HEK293 (cell line): ENCODE measurements around the gene ELANE.

Experiments used
- CTCF ChIA-PET: fragments of 350-600 bp; formaldehyde crosslinking; extraction: SDS; loops from one replicate; lab custom pipeline; 2021; ENCODE audit warnings: antibody characterized with exemption; lab: Yijun Ruan, JAX
- POLR2A ChIA-PET: fragments of 300-600 bp; formaldehyde crosslinking; extraction: SDS; loops from one replicate; lab custom pipeline; 2020; ENCODE audit warnings: antibody characterized with exemption, inconsistent platforms; lab: Yijun Ruan, JAX
- H3K27ac ChIP-seq: fragments of 200-500 bp; sonication (Bioruptor generic); 2 replicates; pipeline ENCODE4 v1.5.1; 2014; ENCODE audit warnings: low read depth, low read length, control low read depth, inconsistent platforms; ENCODE audit errors: extremely low read depth
- H3K36me3 ChIP-seq, 2 experiments: fragments of 200-500 bp in 1 of 2; sonication (Bioruptor generic) in 1 of 2; 1 replicate in 1 of 2; 2 replicates in 1 of 2; pipeline ENCODE4 v1.5.1; 2014 to 2017; ENCODE audit warnings: inconsistent platforms in 2 of 2, low read length in 2 of 2; ENCODE audit not compliant: control insufficient read depth in 2 of 2, insufficient read depth in 1 of 2
- H3K4me1 ChIP-seq: fragments of 200-500 bp; sonication (Bioruptor generic); 2 replicates; pipeline ENCODE4 v1.5.1; 2014; ENCODE audit warnings: mild to moderate bottlenecking, low read length, inconsistent platforms; ENCODE audit not compliant: control insufficient read depth, insufficient read depth
- H3K4me3 ChIP-seq: 2 replicates; pipeline ENCODE4 v1.5.1; 2011; ENCODE audit warnings: low read depth, mild to moderate bottlenecking, control low read depth, low read length, moderate library complexity
- H3K9me3 ChIP-seq: fragments of 200-500 bp; sonication (Bioruptor generic); 2 replicates; pipeline ENCODE4 v1.5.1; 2014; ENCODE audit warnings: low read depth, low read length, inconsistent platforms; ENCODE audit not compliant: control insufficient read depth, insufficient read depth
- BCL11A ChIP-seq: fragments of 450-650 bp; formaldehyde crosslinking; IDR thresholded peaks from 2 replicates; pipeline ENCODE4 v1.5.1; 2016; ENCODE audit warnings: low read depth, missing biosample characterization, missing genetic modification characterization
- BCL11B ChIP-seq: fragments of 450-650 bp; formaldehyde crosslinking; IDR thresholded peaks from 2 replicates; pipeline ENCODE4 v1.5.1; 2016; ENCODE audit warnings: low read depth, missing biosample characterization, missing genetic modification characterization
- GLIS1 ChIP-seq: fragments of 450-650 bp; formaldehyde crosslinking; IDR thresholded peaks from 2 replicates; pipeline ENCODE4 v1.5.1; 2016; ENCODE audit warnings: missing biosample characterization, missing genetic modification characterization
- GLIS2 ChIP-seq: fragments of 450-650 bp; formaldehyde crosslinking; IDR thresholded peaks from 2 replicates; pipeline ENCODE4 v1.5.1; 2016; ENCODE audit warnings: missing biosample characterization, missing genetic modification characterization
- PRDM2 ChIP-seq: fragments of 450-650 bp; formaldehyde crosslinking; IDR thresholded peaks from 2 replicates; pipeline ENCODE4 v1.5.1; 2016; ENCODE audit warnings: missing biosample characterization, missing genetic modification characterization, borderline replicate concordance
- SP7 ChIP-seq: fragments of 450-650 bp; formaldehyde crosslinking; IDR thresholded peaks from 2 replicates; pipeline ENCODE4 v1.5.1; 2016; ENCODE audit warnings: missing biosample characterization, missing genetic modification characterization
- ZBTB44 ChIP-seq: fragments of 450-650 bp; IDR thresholded peaks from 2 replicates; pipeline ENCODE4 v1.5.1; 2018; ENCODE audit warnings: missing biosample characterization, mild to moderate bottlenecking, missing genetic modification characterization
- ZFHX2 ChIP-seq: fragments of 450-650 bp; formaldehyde crosslinking; conservative IDR thresholded peaks from 2 replicates; pipeline ENCODE4 v1.5.1; 2016; ENCODE audit warnings: missing biosample characterization, missing genetic modification characterization
- ZNF157 ChIP-seq: fragments of 450-650 bp; formaldehyde crosslinking; IDR thresholded peaks from 2 replicates; pipeline ENCODE4 v1.5.1; 2016; ENCODE audit warnings: missing biosample characterization, missing genetic modification characterization
- ZNF184 ChIP-seq: fragments of 450-650 bp; IDR thresholded peaks from 2 replicates; pipeline ENCODE4 v1.5.1; 2018; ENCODE audit warnings: missing biosample characterization, mild to moderate bottlenecking, missing genetic modification characterization
- ZNF341 ChIP-seq: fragments of 450-650 bp; formaldehyde crosslinking; IDR thresholded peaks from 2 replicates; pipeline ENCODE4; 2016; ENCODE audit warnings: low read depth, missing biosample characterization, missing genetic modification characterization
- ZNF558 ChIP-seq: fragments of 450-650 bp; formaldehyde crosslinking; IDR thresholded peaks from 2 replicates; pipeline ENCODE4 v1.5.1; 2016; ENCODE audit warnings: missing biosample characterization, missing genetic modification characterization
- ZNF76 ChIP-seq: fragments of 450-650 bp; formaldehyde crosslinking; IDR thresholded peaks from 2 replicates; pipeline ENCODE4; 2016; ENCODE audit warnings: low read depth, missing biosample characterization, missing genetic modification characterization, borderline replicate concordance
- ZNF768 ChIP-seq: fragments of 450-650 bp; formaldehyde crosslinking; IDR thresholded peaks from 2 replicates; pipeline ENCODE4 v1.5.1; 2018; ENCODE audit warnings: missing biosample characterization, mild to moderate bottlenecking, missing genetic modification characterization
- TF ChIP-seq, protein P1 (sequence below): fragments of 450-650 bp; formaldehyde crosslinking; IDR thresholded peaks from 2 replicates; pipeline ENCODE4 v1.5.1; 2016; ENCODE audit warnings: missing biosample characterization, missing genetic modification characterization, low read depth
- TF ChIP-seq, protein P2 (sequence below): fragments of 450-650 bp; formaldehyde crosslinking; IDR thresholded peaks from 2 replicates; pipeline ENCODE4 v1.5.1; 2016; ENCODE audit warnings: missing biosample characterization, missing genetic modification characterization
- TF ChIP-seq, protein P3 (sequence below): fragments of 450-650 bp; formaldehyde crosslinking; IDR thresholded peaks from 2 replicates; pipeline ENCODE4 v1.5.1; 2016; ENCODE audit warnings: missing biosample characterization, missing genetic modification characterization
- TF ChIP-seq, protein P4 (sequence below): fragments of 450-650 bp; formaldehyde crosslinking; IDR thresholded peaks from 2 replicates; pipeline ENCODE4 v1.5.1; 2017; ENCODE audit warnings: missing biosample characterization, missing genetic modification characterization

The ELANE gene

GRCh38 chr19:902446-903226 lies 50.5 kb downstream of the ELANE start (continued):
- TF ChIP-seq ZNF768 (tag by site-specific recombination) (peak; percentile 73; the same call in 1 of the 2 replicates), ZNF76 (tag by site-specific recombination) (no peak)
- TF ChIP-seq, all 188 proteins: peak for 2

GRCh38 chr19:903266-903797 lies 51.2 kb downstream of the ELANE start:
- CTCF ChIA-PET = interaction anchor here (0.6 to 0.9 kb wide), 3 partner anchors 46 to 102 kb away, joined by 3 to 7 read pairs (median 3); no protein-coding TSS in a partner anchor
- H3K36me3 ChIP-seq = peaks cover 0 to 10% of the 10 kb centered on the region in 2 experiments; a peak in 1 of 3 replicates
- no peak overlapping the region for H3K27ac ChIP-seq
- no peaks in the 10 kb centered on the region; the same call in 1 of the 2 replicates for H3K4me1 ChIP-seq
- H3K4me3 ChIP-seq = no peak overlapping the region
- POLR2A ChIA-PET = interaction anchor here (1.4 kb wide), 1 partner anchor 8 kb away, joined by 5 read pairs; no protein-coding TSS in a partner anchor
- H3K9me3 ChIP-seq = no peaks in the 10 kb centered on the region
- no peak for TF ChIP-seq PRDM2
- no peak for TF ChIP-seq ZNF558 (tag by site-specific recombination)
- peak; percentile 59 for TF ChIP-seq ZNF341 (tag by site-specific recombination)
- TF ChIP-seq, protein P1, sequence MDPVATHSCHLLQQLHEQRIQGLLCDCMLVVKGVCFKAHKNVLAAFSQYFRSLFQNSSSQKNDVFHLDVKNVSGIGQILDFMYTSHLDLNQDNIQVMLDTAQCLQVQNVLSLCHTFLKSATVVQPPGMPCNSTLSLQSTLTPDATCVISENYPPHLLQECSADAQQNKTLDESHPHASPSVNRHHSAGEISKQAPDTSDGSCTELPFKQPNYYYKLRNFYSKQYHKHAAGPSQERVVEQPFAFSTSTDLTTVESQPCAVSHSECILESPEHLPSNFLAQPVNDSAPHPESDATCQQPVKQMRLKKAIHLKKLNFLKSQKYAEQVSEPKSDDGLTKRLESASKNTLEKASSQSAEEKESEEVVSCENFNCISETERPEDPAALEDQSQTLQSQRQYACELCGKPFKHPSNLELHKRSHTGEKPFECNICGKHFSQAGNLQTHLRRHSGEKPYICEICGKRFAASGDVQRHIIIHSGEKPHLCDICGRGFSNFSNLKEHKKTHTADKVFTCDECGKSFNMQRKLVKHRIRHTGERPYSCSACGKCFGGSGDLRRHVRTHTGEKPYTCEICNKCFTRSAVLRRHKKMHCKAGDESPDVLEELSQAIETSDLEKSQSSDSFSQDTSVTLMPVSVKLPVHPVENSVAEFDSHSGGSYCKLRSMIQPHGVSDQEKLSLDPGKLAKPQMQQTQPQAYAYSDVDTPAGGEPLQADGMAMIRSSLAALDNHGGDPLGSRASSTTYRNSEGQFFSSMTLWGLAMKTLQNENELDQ (tag by site-specific recombination) = no peak
- TF ChIP-seq ZFHX2 (tag by site-specific recombination) = peak; percentile 78
- no peak for TF ChIP-seq BCL11B
- peak; percentile 55; the same call in 1 of the 2 replicates for TF ChIP-seq GLIS2 (tag by site-specific recombination)
- TF ChIP-seq, protein P2, sequence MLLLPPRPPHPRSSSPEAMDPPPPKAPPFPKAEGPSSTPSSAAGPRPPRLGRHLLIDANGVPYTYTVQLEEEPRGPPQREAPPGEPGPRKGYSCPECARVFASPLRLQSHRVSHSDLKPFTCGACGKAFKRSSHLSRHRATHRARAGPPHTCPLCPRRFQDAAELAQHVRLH (tag by site-specific recombination) = no peak
- TF ChIP-seq BCL11A (tag by site-specific recombination) = no peak
- TF ChIP-seq, protein P3, sequence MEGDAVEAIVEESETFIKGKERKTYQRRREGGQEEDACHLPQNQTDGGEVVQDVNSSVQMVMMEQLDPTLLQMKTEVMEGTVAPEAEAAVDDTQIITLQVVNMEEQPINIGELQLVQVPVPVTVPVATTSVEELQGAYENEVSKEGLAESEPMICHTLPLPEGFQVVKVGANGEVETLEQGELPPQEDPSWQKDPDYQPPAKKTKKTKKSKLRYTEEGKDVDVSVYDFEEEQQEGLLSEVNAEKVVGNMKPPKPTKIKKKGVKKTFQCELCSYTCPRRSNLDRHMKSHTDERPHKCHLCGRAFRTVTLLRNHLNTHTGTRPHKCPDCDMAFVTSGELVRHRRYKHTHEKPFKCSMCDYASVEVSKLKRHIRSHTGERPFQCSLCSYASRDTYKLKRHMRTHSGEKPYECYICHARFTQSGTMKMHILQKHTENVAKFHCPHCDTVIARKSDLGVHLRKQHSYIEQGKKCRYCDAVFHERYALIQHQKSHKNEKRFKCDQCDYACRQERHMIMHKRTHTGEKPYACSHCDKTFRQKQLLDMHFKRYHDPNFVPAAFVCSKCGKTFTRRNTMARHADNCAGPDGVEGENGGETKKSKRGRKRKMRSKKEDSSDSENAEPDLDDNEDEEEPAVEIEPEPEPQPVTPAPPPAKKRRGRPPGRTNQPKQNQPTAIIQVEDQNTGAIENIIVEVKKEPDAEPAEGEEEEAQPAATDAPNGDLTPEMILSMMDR (tag by site-specific recombination) = no peak
- 0 out of 2 replicates have a peak, but pooled peaks have one; percentile 15 for TF ChIP-seq SP7 (tag by site-specific recombination)
- no peak for TF ChIP-seq ZBTB44 (tag by site-specific recombination)
- peak; percentile 99 for TF ChIP-seq GLIS1 (tag by site-specific recombination)
- TF ChIP-seq, protein P4, sequence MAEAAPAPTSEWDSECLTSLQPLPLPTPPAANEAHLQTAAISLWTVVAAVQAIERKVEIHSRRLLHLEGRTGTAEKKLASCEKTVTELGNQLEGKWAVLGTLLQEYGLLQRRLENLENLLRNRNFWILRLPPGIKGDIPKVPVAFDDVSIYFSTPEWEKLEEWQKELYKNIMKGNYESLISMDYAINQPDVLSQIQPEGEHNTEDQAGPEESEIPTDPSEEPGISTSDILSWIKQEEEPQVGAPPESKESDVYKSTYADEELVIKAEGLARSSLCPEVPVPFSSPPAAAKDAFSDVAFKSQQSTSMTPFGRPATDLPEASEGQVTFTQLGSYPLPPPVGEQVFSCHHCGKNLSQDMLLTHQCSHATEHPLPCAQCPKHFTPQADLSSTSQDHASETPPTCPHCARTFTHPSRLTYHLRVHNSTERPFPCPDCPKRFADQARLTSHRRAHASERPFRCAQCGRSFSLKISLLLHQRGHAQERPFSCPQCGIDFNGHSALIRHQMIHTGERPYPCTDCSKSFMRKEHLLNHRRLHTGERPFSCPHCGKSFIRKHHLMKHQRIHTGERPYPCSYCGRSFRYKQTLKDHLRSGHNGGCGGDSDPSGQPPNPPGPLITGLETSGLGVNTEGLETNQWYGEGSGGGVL = peak; percentile 90
- no peak for TF ChIP-seq ZNF184 (tag by site-specific recombination)
- TF ChIP-seq ZNF157 (tag by site-specific recombination) = no peak
